ENCODE measurements around the gene SASH1.

- TF ChIP-seq POLR2A (IDR thresholded peaks at IDR 0.05) (no peak), CTCF (IDR thresholded peaks at IDR 0.05) (no peak)
Observed at GRCh38 chr6:148445116-148445515, 102.5 kb downstream of the SASH1 start.

Measured in tibial nerve (tissue), 3 donors.